Measurements from ENCODE around the gene PTGR3. TPM values are rescaled to one million over a fixed set of nuclear protein-coding genes. Genes with fewer than 3 reads are reported as not detected.
"Not testable (repeated sequence)": the region's sequence is repeated elsewhere in the genome, so short reads cannot be mapped to it uniquely, and the experiment has no call there.

The PTGR3 gene
- total and polyA plus RNA-seq, 2 of the 8 experiments (the other 6 are each of a cell fraction or from before 2014, with no cell fraction given), result 2.0 to 3.6 TPM

GRCh38 chr18:75187702-75188101 lies 21.2 kb downstream of the PTGR3 start:
- H3K9me3 ChIP-seq (ENCODE audit: insufficient read depth in 2 of 2, low read depth in 1 of 2, low read length in 1 of 2); H3K27ac ChIP-seq (ENCODE audit: low read depth, low read length); H3K23ac ChIP-seq (ENCODE audit: insufficient read length); H2AK5ac ChIP-seq (ENCODE audit: low read depth, low read length); FAIRE-seq; H3K79me1 ChIP-seq (ENCODE audit: low read depth, low read length); H3K56ac ChIP-seq (replicated peaks; ENCODE audit: insufficient read length, low read depth, low read length); H3K27me3 ChIP-seq (replicated peaks in 1 of 4; ENCODE audit: control insufficient read depth in 3 of 4, extremely low read depth in 1 of 4, insufficient read depth in 3 of 4, low read length in 3 of 4); H4K20me1 ChIP-seq (replicated peaks in 1 of 2; ENCODE audit: control insufficient read depth in 1 of 2, insufficient read depth in 2 of 2, low read length in 2 of 2); H3K36me3 ChIP-seq (ENCODE audit: control insufficient read depth in 2 of 4, insufficient read depth in 4 of 4, low read length in 3 of 4); DNase-seq (ENCODE audit: low read depth in 1 of 2, low spot score in 2 of 2); H3K4me3 ChIP-seq (ENCODE audit: extremely low read depth in 1 of 4, insufficient read depth in 2 of 4, low read depth in 3 of 4, low read length in 4 of 4); H3K18ac ChIP-seq (ENCODE audit: extremely low read depth, low read length); H4K8ac ChIP-seq (ENCODE audit: extremely low read depth, insufficient read depth, low read length); H3K79me2 ChIP-seq (ENCODE audit: control insufficient read depth in 1 of 2, insufficient read depth in 2 of 2, low read length in 2 of 2); H2AFZ ChIP-seq (ENCODE audit: low read length); H3K23me2 ChIP-seq (ENCODE audit: low read depth, low read length); H2BK15ac ChIP-seq (ENCODE audit: low read length); H3K14ac ChIP-seq (ENCODE audit: insufficient read length); H2BK5ac ChIP-seq (ENCODE audit: low read depth, low read length); H3K4me1 ChIP-seq (replicated peaks in 1 of 4; ENCODE audit: control insufficient read depth in 3 of 4, insufficient read depth in 4 of 4, low read length in 3 of 4); H2BK12ac ChIP-seq (ENCODE audit: low read depth, low read length); H3K4me2 ChIP-seq (ENCODE audit: insufficient read depth in 1 of 2, low read depth in 2 of 2, low read length in 2 of 2); H4K5ac ChIP-seq (ENCODE audit: insufficient read length, low read depth, low read length); H2BK120ac ChIP-seq (replicated peaks; ENCODE audit: low read depth, low read length); POLR2A ChIA-PET (ENCODE audit: partially characterized antibody); H3K9ac ChIP-seq (replicated peaks in 1 of 4; ENCODE audit: extremely low read depth in 1 of 4, low read depth in 3 of 4, low read length in 3 of 4); H2BK20ac ChIP-seq (ENCODE audit: low read length); H3K4ac ChIP-seq (replicated peaks; ENCODE audit: insufficient read length, low read depth, low read length); H4K91ac ChIP-seq (replicated peaks; ENCODE audit: insufficient read length, low read length): not testable (repeated sequence)
- CTCF ChIA-PET (ENCODE audit: partially characterized antibody), result interaction anchor here (0.6 to 1.0 kb wide), 2 partner anchors 14 to 629 kb away, joined by 3 read pairs; no protein-coding TSS in a partner anchor
- 92% methylated on average over 4 of the region's 4 CpGs; no CpG with 5 or more reads in 1 of the 2 experiments for WGBS, 2 experiments (ENCODE audit: extremely low coverage in 1 of 2, insufficient coverage in 1 of 2, insufficient read length in 1 of 2, insufficient replicate concordance in 2 of 2, low coverage in 1 of 2, low lambda C conversion rate in 2 of 2, missing lambda C conversion rate in 1 of 2)

All from H1 (cell line).